ENCODE measurements around the gene HSD17B11.
"Not testable (repeated sequence)": the region's sequence is repeated elsewhere in the genome, so short reads cannot be mapped to it uniquely, and the experiment has no call there.

Gene HSD17B11

GRCh38 chr4:87399954-87400353 is 9.0 kb upstream of the HSD17B11 start:
- Histone ChIP-seq H3K79me2 (ENCODE audit: insufficient read depth, low read length) (no peaks in the 10 kb centered on the region), H2AFZ (ENCODE audit: low read length) (no peak overlapping the region), H3K9me2 (replicated peaks; ENCODE audit: low read depth, low read length) (no peaks in the 10 kb centered on the region), H3K4me1 (ENCODE audit: insufficient read depth, low read length, poor library complexity, severe bottlenecking) (no peaks in the 10 kb centered on the region), H3K9me3 (ENCODE audit: insufficient read depth, low read depth, low read length) (peaks cover 4% of the 10 kb centered on the region; the same call in 1 of the 2 replicates), H3K27me3 (ENCODE audit: insufficient read depth, low read length, poor library complexity, severe bottlenecking) (no peaks in the 10 kb centered on the region), H3K9ac (ENCODE audit: low read depth, low read length, poor library complexity, severe bottlenecking) (no peak overlapping the region), H3K4me3 (ENCODE audit: low read length, poor library complexity, severe bottlenecking) (no peak overlapping the region), H3K4me2 (ENCODE audit: low read depth, low read length, poor library complexity, severe bottlenecking) (no peak overlapping the region), H4K20me1 (ENCODE audit: insufficient read depth, low read length, poor library complexity, severe bottlenecking) (no peaks in the 10 kb centered on the region), H3F3A (ENCODE audit: low read depth) (no peaks in the 10 kb centered on the region), H3K36me3 (ENCODE audit: insufficient read depth, low read length) (no peaks in the 10 kb centered on the region)
- TF ChIP-seq CTCF (conservative IDR thresholded peaks at IDR 0.05; ENCODE audit: low read length) (no peak), EZH2phosphoT487 (IDR thresholded peaks at IDR 0.05; ENCODE audit: borderline replicate concordance) (no peak)

GRCh38 chr4:87399148-87399547 is 8.2 kb upstream of the HSD17B11 start:
- no peaks in the 10 kb centered on the region for H3K79me2 ChIP-seq (ENCODE audit: insufficient read depth, low read length)
- no peaks in the 10 kb centered on the region for H3K4me1 ChIP-seq (ENCODE audit: insufficient read depth, low read length, poor library complexity, severe bottlenecking)
- H3K9ac ChIP-seq (ENCODE audit: low read depth, low read length, poor library complexity, severe bottlenecking) = no peak overlapping the region
- no peaks in the 10 kb centered on the region for H3F3A ChIP-seq (ENCODE audit: low read depth)
- H3K36me3 ChIP-seq (ENCODE audit: insufficient read depth, low read length) = no peaks in the 10 kb centered on the region
- H2AFZ ChIP-seq (ENCODE audit: low read length) = no peak overlapping the region
- no peaks in the 10 kb centered on the region for H3K27me3 ChIP-seq (ENCODE audit: insufficient read depth, low read length, poor library complexity, severe bottlenecking)
- no peaks in the 10 kb centered on the region for H4K20me1 ChIP-seq (ENCODE audit: insufficient read depth, low read length, poor library complexity, severe bottlenecking)
- TF ChIP-seq CTCF (conservative IDR thresholded peaks at IDR 0.05; ENCODE audit: low read length) (no peak), EZH2phosphoT487 (IDR thresholded peaks at IDR 0.05; ENCODE audit: borderline replicate concordance) (no peak)
- no peak overlapping the region for H3K4me3 ChIP-seq (ENCODE audit: low read length, poor library complexity, severe bottlenecking)
- H3K4me2 ChIP-seq (ENCODE audit: low read depth, low read length, poor library complexity, severe bottlenecking) = no peak overlapping the region
- H3K9me2 ChIP-seq (replicated peaks; ENCODE audit: low read depth, low read length) = no peaks in the 10 kb centered on the region
- H3K9me3 ChIP-seq (ENCODE audit: insufficient read depth, low read depth, low read length) = peaks cover 4% of the 10 kb centered on the region; the same call in 1 of the 2 replicates

- not testable (repeated sequence) for H2AFZ ChIP-seq (ENCODE audit: low read length)
Observed at GRCh38 chr4:87395851-87396250, 4.9 kb upstream of the HSD17B11 start.

GRCh38 chr4:87395073-87395472 is 4.1 kb upstream of the HSD17B11 start:
- not testable (repeated sequence) for H3K4me2 ChIP-seq (ENCODE audit: low read depth, low read length, poor library complexity, severe bottlenecking)

More at GRCh38 chr4:87395851-87396250, 4.9 kb upstream of the HSD17B11 start:
- H4K20me1 ChIP-seq (ENCODE audit: insufficient read depth, low read length, poor library complexity, severe bottlenecking); H3K9me3 ChIP-seq (ENCODE audit: insufficient read depth, low read depth, low read length); H3F3A ChIP-seq (ENCODE audit: low read depth); H3K4me3 ChIP-seq (ENCODE audit: low read length, poor library complexity, severe bottlenecking); H3K9me2 ChIP-seq (replicated peaks; ENCODE audit: low read depth, low read length); H3K27me3 ChIP-seq (ENCODE audit: insufficient read depth, low read length, poor library complexity, severe bottlenecking); H3K4me2 ChIP-seq (ENCODE audit: low read depth, low read length, poor library complexity, severe bottlenecking); H3K4me1 ChIP-seq (ENCODE audit: insufficient read depth, low read length, poor library complexity, severe bottlenecking); H3K9ac ChIP-seq (ENCODE audit: low read depth, low read length, poor library complexity, severe bottlenecking); H3K36me3 ChIP-seq (ENCODE audit: insufficient read depth, low read length); H3K79me2 ChIP-seq (ENCODE audit: insufficient read depth, low read length): not testable (repeated sequence)

More at GRCh38 chr4:87395073-87395472, 4.1 kb upstream of the HSD17B11 start:
- H3K79me2 ChIP-seq (ENCODE audit: insufficient read depth, low read length); H2AFZ ChIP-seq (ENCODE audit: low read length); H3K9me3 ChIP-seq (ENCODE audit: insufficient read depth, low read depth, low read length); H3K9me2 ChIP-seq (replicated peaks; ENCODE audit: low read depth, low read length); H3K4me1 ChIP-seq (ENCODE audit: insufficient read depth, low read length, poor library complexity, severe bottlenecking); H3F3A ChIP-seq (ENCODE audit: low read depth); H3K27me3 ChIP-seq (ENCODE audit: insufficient read depth, low read length, poor library complexity, severe bottlenecking); H3K36me3 ChIP-seq (ENCODE audit: insufficient read depth, low read length); H4K20me1 ChIP-seq (ENCODE audit: insufficient read depth, low read length, poor library complexity, severe bottlenecking); H3K9ac ChIP-seq (ENCODE audit: low read depth, low read length, poor library complexity, severe bottlenecking); H3K4me3 ChIP-seq (ENCODE audit: low read length, poor library complexity, severe bottlenecking): not testable (repeated sequence)

All from Loucy (cell line).